Measurements from ENCODE around the gene ASB2. TPM values are rescaled to one million over a fixed set of nuclear protein-coding genes. Genes with fewer than 3 reads are reported as not detected.

ASB2 gene
- total RNA-seq, 1 experiment from 2014 or later, result not detected

GRCh38 chr14:93971635-93972027 lies 4.7 kb downstream of the ASB2 start:
- ChIA-PET POLR2A (no interaction called here), CTCF (interaction anchor here (0.8 kb wide), 1 partner anchor 8 kb away, joined by 3 read pairs; no protein-coding TSS in a partner anchor)
- H3K4me1 ChIP-seq, result no peaks in the 10 kb centered on the region
- H3K4me3 ChIP-seq (ENCODE audit: low read depth, low read length), result no peak overlapping the region
- Mint-ChIP-seq H3K4me3 (ENCODE audit: unreplicated experiment) (no peak overlapping the region), H3K9me3 (ENCODE audit: unreplicated experiment) (no peaks in the 10 kb centered on the region), H3K27me3 (ENCODE audit: insufficient read depth, unreplicated experiment) (no peaks in the 10 kb centered on the region), H3K27ac (ENCODE audit: unreplicated experiment) (no peak overlapping the region), H3K4me1 (ENCODE audit: low read depth, unreplicated experiment) (no peaks in the 10 kb centered on the region), H3K36me3 (ENCODE audit: insufficient read depth, unreplicated experiment) (no peaks in the 10 kb centered on the region)
- intact Hi-C loops (cut with micrococcal nuclease; ENCODE audit: unreplicated experiment), result no loop called here
- H3K36me3 ChIP-seq (ENCODE audit: control insufficient read depth, insufficient read depth, low read length), result no peaks in the 10 kb centered on the region
- no peak for DNase-seq
- BruUV-seq (replicated peaks), result no TSS peak
- H3K9me3 ChIP-seq, result no peaks in the 10 kb centered on the region
- H3K27me3 ChIP-seq (replicated peaks; ENCODE audit: control insufficient read depth, insufficient read depth, low read length), result no peaks in the 10 kb centered on the region
- no peak for TF ChIP-seq CTCF (IDR thresholded peaks at IDR 0.05; ENCODE audit: insufficient read depth in 1 of 2, low read depth in 1 of 2, low read length in 1 of 2, severe bottlenecking in 1 of 2, unreplicated experiment in 1 of 2)

GRCh38 chr14:93970965-93971634 lies 5.3 kb downstream of the ASB2 start:
- Histone ChIP-seq H3K9me3 (no peaks in the 10 kb centered on the region), H3K4me1 (peaks cover under 1% of the 10 kb centered on the region; the same call in 1 of the 2 replicates), H3K27me3 (replicated peaks; ENCODE audit: control insufficient read depth, insufficient read depth, low read length) (no peaks in the 10 kb centered on the region), H3K4me3 (ENCODE audit: low read depth, low read length) (no peak overlapping the region), H3K36me3 (ENCODE audit: control insufficient read depth, insufficient read depth, low read length) (no peaks in the 10 kb centered on the region)
- DNase-seq, result no peak
- H3K4me3 Mint-ChIP-seq (ENCODE audit: unreplicated experiment), result no peak overlapping the region
- no TSS peak for BruUV-seq (replicated peaks)
- ChIA-PET CTCF (interaction anchor here (0.8 to 1.2 kb wide), 2 partner anchors 8 to 31 kb away, joined by 3 to 5 read pairs; no protein-coding TSS in a partner anchor), POLR2A (no interaction called here)
- no peaks in the 10 kb centered on the region for H3K4me1 Mint-ChIP-seq (ENCODE audit: low read depth, unreplicated experiment)
- no peaks in the 10 kb centered on the region for H3K36me3 Mint-ChIP-seq (ENCODE audit: insufficient read depth, unreplicated experiment)
- intact Hi-C loops (cut with micrococcal nuclease; ENCODE audit: unreplicated experiment), result no loop called here
- no peaks in the 10 kb centered on the region for H3K9me3 Mint-ChIP-seq (ENCODE audit: unreplicated experiment)
- H3K27ac Mint-ChIP-seq (ENCODE audit: unreplicated experiment), result no peak overlapping the region
- no peaks in the 10 kb centered on the region for H3K27me3 Mint-ChIP-seq (ENCODE audit: insufficient read depth, unreplicated experiment)
- no peak for TF ChIP-seq CTCF (IDR thresholded peaks at IDR 0.05; ENCODE audit: insufficient read depth in 1 of 2, low read depth in 1 of 2, low read length in 1 of 2, severe bottlenecking in 1 of 2, unreplicated experiment in 1 of 2)

GRCh38 chr14:93970585-93970964 lies 5.8 kb downstream of the ASB2 start:
- peak in 1 of 2 experiments; percentile 30 for TF ChIP-seq CTCF (IDR thresholded peaks at IDR 0.05; ENCODE audit: insufficient read depth in 1 of 2, low read depth in 1 of 2, low read length in 1 of 2, severe bottlenecking in 1 of 2, unreplicated experiment in 1 of 2)
- H3K9me3 Mint-ChIP-seq (ENCODE audit: unreplicated experiment), result no peaks in the 10 kb centered on the region

More at GRCh38 chr14:93970585-93970964, 5.8 kb downstream of the ASB2 start:
- Mint-ChIP-seq H3K27ac (ENCODE audit: unreplicated experiment) (no peak overlapping the region), H3K27me3 (ENCODE audit: insufficient read depth, unreplicated experiment) (no peaks in the 10 kb centered on the region), H3K4me1 (ENCODE audit: low read depth, unreplicated experiment) (no peaks in the 10 kb centered on the region), H3K4me3 (ENCODE audit: unreplicated experiment) (no peak overlapping the region), H3K36me3 (ENCODE audit: insufficient read depth, unreplicated experiment) (no peaks in the 10 kb centered on the region)
- intact Hi-C loops (cut with micrococcal nuclease; ENCODE audit: unreplicated experiment), result no loop called here
- Histone ChIP-seq H3K9me3 (no peaks in the 10 kb centered on the region), H3K27me3 (replicated peaks; ENCODE audit: control insufficient read depth, insufficient read depth, low read length) (no peaks in the 10 kb centered on the region), H3K4me3 (ENCODE audit: low read depth, low read length) (no peak overlapping the region), H3K4me1 (peaks cover 6% of the 10 kb centered on the region; the same call in 1 of the 2 replicates), H3K36me3 (ENCODE audit: control insufficient read depth, insufficient read depth, low read length) (no peaks in the 10 kb centered on the region)
- ChIA-PET POLR2A (no interaction called here), CTCF (interaction anchor here (1.2 kb wide), 1 partner anchor 31 kb away, joined by 5 read pairs; no protein-coding TSS in a partner anchor)
- BruUV-seq (replicated peaks), result no TSS peak
- DNase-seq, result peak in 1 of 2 experiments; percentile 20
